Peyer's patch (tissue), 4 donors: Measurements from ENCODE around the gene HAO2.

Experiments used
- POLR2A ChIP-seq, 2 donors: fragments of 450-650 bp; IDR thresholded peaks; one replicate each; pipeline ENCODE4 v1.5.1; 2017; ENCODE audit warnings: antibody characterized with exemption in 2 of 2, mild to moderate bottlenecking in 2 of 2, moderate library complexity in 2 of 2
- TF ChIP-seq, protein P1 (sequence below), 6 experiments: fragments of 450-650 bp in 4 of 6; fragments of 200-600 bp in 2 of 6; sonication (generic) in 1 of 6; IDR thresholded peaks; one replicate each; pipeline ENCODE4 v1.5.1; 2017 to 2019; ENCODE audit warnings: antibody characterized with exemption in 6 of 6, mild to moderate bottlenecking in 3 of 6, moderate library complexity in 1 of 6

- TF ChIP-seq, protein P1, sequence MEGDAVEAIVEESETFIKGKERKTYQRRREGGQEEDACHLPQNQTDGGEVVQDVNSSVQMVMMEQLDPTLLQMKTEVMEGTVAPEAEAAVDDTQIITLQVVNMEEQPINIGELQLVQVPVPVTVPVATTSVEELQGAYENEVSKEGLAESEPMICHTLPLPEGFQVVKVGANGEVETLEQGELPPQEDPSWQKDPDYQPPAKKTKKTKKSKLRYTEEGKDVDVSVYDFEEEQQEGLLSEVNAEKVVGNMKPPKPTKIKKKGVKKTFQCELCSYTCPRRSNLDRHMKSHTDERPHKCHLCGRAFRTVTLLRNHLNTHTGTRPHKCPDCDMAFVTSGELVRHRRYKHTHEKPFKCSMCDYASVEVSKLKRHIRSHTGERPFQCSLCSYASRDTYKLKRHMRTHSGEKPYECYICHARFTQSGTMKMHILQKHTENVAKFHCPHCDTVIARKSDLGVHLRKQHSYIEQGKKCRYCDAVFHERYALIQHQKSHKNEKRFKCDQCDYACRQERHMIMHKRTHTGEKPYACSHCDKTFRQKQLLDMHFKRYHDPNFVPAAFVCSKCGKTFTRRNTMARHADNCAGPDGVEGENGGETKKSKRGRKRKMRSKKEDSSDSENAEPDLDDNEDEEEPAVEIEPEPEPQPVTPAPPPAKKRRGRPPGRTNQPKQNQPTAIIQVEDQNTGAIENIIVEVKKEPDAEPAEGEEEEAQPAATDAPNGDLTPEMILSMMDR (IDR thresholded peaks at IDR 0.05): no peak
- TF ChIP-seq POLR2A (IDR thresholded peaks at IDR 0.05): no peak
Measured at GRCh38 chr1:119332622-119333021, 36.0 kb upstream of the HAO2 start.
